NCI-H146 treated with DMSO at 0.1 percent for 48 hours (cell line): ENCODE data around the gene NMS.
"Not testable (repeated sequence)": the region's sequence is repeated elsewhere in the genome, so short reads cannot be mapped to it uniquely, and the experiment has no call there.

ENCODE experiments used
- DNase-seq: peaks from one replicate; lab custom pipeline; 2025; ENCODE audit not compliant: unreplicated experiment; lab: John Stamatoyannopoulos, UW

Gene NMS

GRCh38 chr2:100470182-100470581 lies at the start of gene NMS:
Gene NMS, plus strand, starts transcription at chr2:100470482. Its CDS starts 7 bp downstream, at chr2:100470489.
- no peak for DNase-seq

GRCh38 chr2:100422320-100423055 lies 47.8 kb upstream of the NMS start:
- DNase-seq: peak; percentile 14

- no peak for DNase-seq
These were observed 46.7 kb upstream of the NMS start for GRCh38 chr2:100423631-100424030.

GRCh38 chr2:100424277-100424875 lies 45.9 kb upstream of the NMS start:
- no peak for DNase-seq

GRCh38 chr2:100425107-100425506 lies 45.2 kb upstream of the NMS start:
- DNase-seq: no peak

GRCh38 chr2:100425573-100426383 lies 44.5 kb upstream of the NMS start:
- no peak for DNase-seq

GRCh38 chr2:100426384-100426720 lies 43.9 kb upstream of the NMS start:
- no peak for DNase-seq

- DNase-seq: no peak
These were observed 43.2 kb upstream of the NMS start for GRCh38 chr2:100427111-100427510.

- peak; percentile 45 for DNase-seq
These were observed 42.5 kb upstream of the NMS start for GRCh38 chr2:100427627-100428258.

- DNase-seq: no peak
These were observed 40.6 kb upstream of the NMS start for GRCh38 chr2:100429726-100430125.

- no peak for DNase-seq
These were observed 32.5 kb upstream of the NMS start for GRCh38 chr2:100437751-100438150.

GRCh38 chr2:100446696-100447095 lies 23.6 kb upstream of the NMS start:
- no peak for DNase-seq

GRCh38 chr2:100451092-100451491 lies 19.2 kb upstream of the NMS start:
- no peak for DNase-seq

- DNase-seq: no peak
These were observed 18.5 kb upstream of the NMS start for GRCh38 chr2:100451734-100452133.

GRCh38 chr2:100453853-100454252 lies 16.4 kb upstream of the NMS start:
- DNase-seq: no peak

GRCh38 chr2:100456357-100456756 lies 13.9 kb upstream of the NMS start:
- not testable (repeated sequence) for DNase-seq

- no peak for DNase-seq
These were observed 9.3 kb upstream of the NMS start for GRCh38 chr2:100460904-100461530.

GRCh38 chr2:100470898-100471514 lies 724 bp downstream of the NMS start:
- no peak for DNase-seq

GRCh38 chr2:100476606-100477005 lies 6.3 kb downstream of the NMS start:
- DNase-seq: no peak

- no peak for DNase-seq
These were observed 12.5 kb downstream of the NMS start for GRCh38 chr2:100482741-100483140.

GRCh38 chr2:100483895-100484294 lies 13.6 kb downstream of the NMS start:
- DNase-seq: no peak
